ENCODE results near the gene GHDC. TPM values are rescaled to one million over a fixed set of nuclear protein-coding genes. Genes with fewer than 3 reads are reported as not detected.

GHDC gene
- total and polyA plus RNA-seq, 2 of the 13 experiments (the other 11 are each of a cell fraction or from before 2014, with no cell fraction given) = 15.4 to 22.5 TPM

- TF ChIP-seq HNF4A (CRISPR knock-in tag; IDR thresholded peaks at IDR 0.05) = 0 out of 2 replicates have a peak, but pooled peaks have one; percentile 7
- peak; percentile 94 for TF ChIP-seq XRCC5 (optimal IDR thresholded peaks at IDR 0.05; ENCODE audit: low read length)
- TF ChIP-seq ZNF562 (CRISPR knock-in tag; IDR thresholded peaks at IDR 0.05; ENCODE audit: borderline replicate concordance) = peak; percentile 74; the same call in 1 of the 2 replicates
- peak; percentile 85 for TF ChIP-seq POLR2G (IDR thresholded peaks at IDR 0.05; ENCODE audit: low read depth, low read length)
- TF ChIP-seq POLR2A (IDR thresholded peaks at IDR 0.05; ENCODE audit: insufficient read depth in 1 of 2, low read depth in 2 of 2, low read length in 2 of 2) = peak; percentile 51 to 74; a peak in 2 of 4 replicates
- no peak for TF ChIP-seq NCOA1 (CRISPR knock-in tag; IDR thresholded peaks at IDR 0.05)
- peak; percentile 71; the same call in 1 of the 2 replicates for TF ChIP-seq ZFP90 (CRISPR knock-in tag; IDR thresholded peaks at IDR 0.05; ENCODE audit: borderline replicate concordance)
- TF ChIP-seq ZFYVE20 (CRISPR knock-in tag; IDR thresholded peaks at IDR 0.05; ENCODE audit: borderline replicate concordance, low read depth) = peak; percentile 85
- peak; percentile 71 for TF ChIP-seq ZGPAT (CRISPR knock-in tag; IDR thresholded peaks at IDR 0.05)
- peak; percentile 74; the same call in 1 of the 2 replicates for TF ChIP-seq ZNF768 (CRISPR knock-in tag; IDR thresholded peaks at IDR 0.05)
- TF ChIP-seq USF2 (IDR thresholded peaks at IDR 0.05; ENCODE audit: low read depth, low read length) = no peak
- peak; percentile 22; the same call in 1 of the 2 replicates for TF ChIP-seq USF2 (CRISPR knock-in tag; IDR thresholded peaks at IDR 0.05; ENCODE audit: borderline replicate concordance)
- no peak for TF ChIP-seq SNRNP70 (IDR thresholded peaks at IDR 0.05; ENCODE audit: low read depth, low read length)
- no peak for TF ChIP-seq RAD51 (IDR thresholded peaks at IDR 0.05; ENCODE audit: borderline replicate concordance)
- peak; percentile 98 for TF ChIP-seq ZNF709 (CRISPR knock-in tag; IDR thresholded peaks at IDR 0.05)
- TF ChIP-seq ZSCAN29 (CRISPR knock-in tag; conservative IDR thresholded peaks at IDR 0.05) = peak; percentile 82
- no peak for TF ChIP-seq DPF2 (CRISPR knock-in tag; IDR thresholded peaks at IDR 0.05; ENCODE audit: borderline replicate concordance, low read depth)
- TF ChIP-seq ADNP (CRISPR knock-in tag; IDR thresholded peaks at IDR 0.05) = peak; percentile 74; the same call in 1 of the 2 replicates
- TF ChIP-seq MYC (CRISPR knock-in tag; IDR thresholded peaks at IDR 0.05; ENCODE audit: borderline replicate concordance) = peak; percentile 75
- TF ChIP-seq ATF3 (CRISPR knock-in tag; IDR thresholded peaks at IDR 0.05) = peak; percentile 15
- peak; percentile 64; the same call in 1 of the 2 replicates for TF ChIP-seq ZNF33B (CRISPR knock-in tag; IDR thresholded peaks at IDR 0.05)
- TF ChIP-seq ZHX1 (CRISPR knock-in tag; IDR thresholded peaks at IDR 0.05; ENCODE audit: low read depth) = 0 out of 2 replicates have a peak, but pooled peaks have one; percentile 62
- TF ChIP-seq ZNF713 (CRISPR knock-in tag; IDR thresholded peaks at IDR 0.05) = no peak
Observed at GRCh38 chr17:42183741-42184711, 10.3 kb downstream of the GHDC start (continued).
